PFSK-1 (cell line): Measurements from ENCODE around the gene SAMD11. TPM values are rescaled to one million over a fixed set of nuclear protein-coding genes. Genes with fewer than 3 reads are reported as not detected.

Source experiments
- FOXP2 ChIP-seq: optimal IDR thresholded peaks from 2 replicates; pipeline ENCODE3; 2011; ENCODE audit warnings: borderline replicate concordance, control low read depth, inconsistent platforms; ENCODE audit not compliant: insufficient read depth; ENCODE audit errors: extremely low read length, extremely low read depth
- POLR2AphosphoS5 ChIP-seq: IDR thresholded peaks from 2 replicates; pipeline ENCODE4 v1.6.1; 2012; ENCODE audit warnings: low read depth, mild to moderate bottlenecking, control low read depth, low read length, moderate library complexity
- REST ChIP-seq, 2 experiments: IDR thresholded peaks; 2 replicates each; pipeline versions ENCODE4 v1.6.1 to v1.8.0; 2011 to 2012; ENCODE audit warnings: low read depth in 2 of 2, low read length in 2 of 2, control low read depth in 1 of 2, inconsistent platforms in 1 of 2, mild to moderate bottlenecking in 1 of 2, moderate library complexity in 1 of 2; ENCODE audit not compliant: insufficient read depth in 1 of 2
- SIN3A ChIP-seq: IDR thresholded peaks from 2 replicates; pipeline ENCODE4 v1.6.1; 2012; ENCODE audit warnings: mild to moderate bottlenecking, low read length, moderate library complexity, borderline replicate concordance; ENCODE audit not compliant: insufficient read depth
- TAF1 ChIP-seq: IDR thresholded peaks from 2 replicates; pipeline ENCODE4 v1.6.1; 2012; ENCODE audit warnings: low read length, control low read depth, borderline replicate concordance; ENCODE audit not compliant: insufficient read depth
- polyA plus RNA-seq: library from polyadenylated mRNA; unstranded; fragments of >200 nt; gene quantifications from one replicate; pipeline ENCODE4 v1.2.1, GENCODE V29; 2012; ENCODE audit warnings: low read depth, missing spikeins; ENCODE audit not compliant: insufficient read length

SAMD11 gene
- 55.8 TPM for polyA plus RNA-seq

- TF ChIP-seq REST (IDR thresholded peaks at IDR 0.05; ENCODE audit: insufficient read depth in 1 of 2, low read depth in 2 of 2, low read length in 2 of 2) = no peak
- TF ChIP-seq TAF1 = no peak
- no peak for TF ChIP-seq SIN3A
- no peak for TF ChIP-seq POLR2AphosphoS5
- no peak for TF ChIP-seq FOXP2
Observed at GRCh38 chr1:923131-923990, at the start of gene SAMD11. Gene SAMD11, plus strand, starts transcription at chr1:923923. Its CDS starts 509 bp downstream, at chr1:924432.

GRCh38 chr1:886311-886710, 37.4 kb upstream of the SAMD11 start:
- no peak for TF ChIP-seq TAF1
- TF ChIP-seq FOXP2 = no peak
- no peak for TF ChIP-seq POLR2AphosphoS5
- no peak for TF ChIP-seq REST (IDR thresholded peaks at IDR 0.05; ENCODE audit: insufficient read depth in 1 of 2, low read depth in 2 of 2, low read length in 2 of 2)
- TF ChIP-seq SIN3A = no peak

GRCh38 chr1:886760-887159, 37.0 kb upstream of the SAMD11 start:
- TF ChIP-seq POLR2AphosphoS5 = no peak
- no peak for TF ChIP-seq SIN3A
- TF ChIP-seq TAF1 = no peak

- TF ChIP-seq TAF1 (no peak), SIN3A (no peak), FOXP2 (no peak), REST (IDR thresholded peaks at IDR 0.05; ENCODE audit: insufficient read depth in 1 of 2, low read depth in 2 of 2, low read length in 2 of 2) (no peak), POLR2AphosphoS5 (no peak)
Observed at GRCh38 chr1:888297-888696, 35.4 kb upstream of the SAMD11 start.

- no peak for TF ChIP-seq POLR2AphosphoS5
- no peak for TF ChIP-seq REST (IDR thresholded peaks at IDR 0.05; ENCODE audit: insufficient read depth in 1 of 2, low read depth in 2 of 2, low read length in 2 of 2)
- TF ChIP-seq TAF1 = no peak
- TF ChIP-seq FOXP2 = no peak
- TF ChIP-seq SIN3A = no peak
Observed at GRCh38 chr1:890661-891060, 33.1 kb upstream of the SAMD11 start.
